ENCODE results near the gene FAM13A.
"Not testable (repeated sequence)": the region's sequence is repeated elsewhere in the genome, so short reads cannot be mapped to it uniquely, and the experiment has no call there.

Gene FAM13A

DNA sequence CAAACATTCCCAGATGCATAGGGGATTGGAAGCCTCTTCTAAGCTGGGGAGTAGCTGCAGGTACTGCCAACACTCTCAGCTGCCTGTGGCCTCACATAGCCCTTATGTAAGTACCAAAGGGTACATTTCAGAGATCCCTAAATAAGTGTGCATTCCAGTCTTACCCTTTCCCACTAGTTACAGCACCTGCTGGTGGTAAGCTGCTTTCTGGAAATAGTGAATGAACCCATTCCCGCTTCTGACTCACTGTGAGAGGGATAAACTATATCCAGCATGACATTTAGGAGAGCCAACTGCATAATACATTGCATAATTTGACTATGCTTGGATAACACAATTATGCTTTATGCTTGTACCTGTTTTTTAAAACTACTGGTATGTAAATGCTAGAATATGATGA, 149.0 kb downstream of the FAM13A start:
- no peaks in the 10 kb centered on the region for H3F3A ChIP-seq (ENCODE audit: insufficient read depth)
- no peaks in the 10 kb centered on the region for H3K79me2 ChIP-seq (ENCODE audit: insufficient read depth, low read length)
- H3K9ac ChIP-seq (ENCODE audit: low read length): no peak overlapping the region
- no peaks in the 10 kb centered on the region for H3K9me3 ChIP-seq (ENCODE audit: insufficient read depth, low read length)
- no peaks in the 10 kb centered on the region for H3K27me3 ChIP-seq (ENCODE audit: low read length)
- no peaks in the 10 kb centered on the region for H4K20me1 ChIP-seq (ENCODE audit: low read depth, low read length)
- no peaks in the 10 kb centered on the region for H3K36me3 ChIP-seq (ENCODE audit: low read length)
- no peaks in the 10 kb centered on the region for H3K9me2 ChIP-seq (replicated peaks; ENCODE audit: insufficient read depth, low read length)
- H3K4me2 ChIP-seq (ENCODE audit: low read depth, low read length, poor library complexity, severe bottlenecking): no peak overlapping the region
- TF ChIP-seq EZH2phosphoT487 (conservative IDR thresholded peaks at IDR 0.05; ENCODE audit: low read length): no peak
- TF ChIP-seq, protein P1, sequence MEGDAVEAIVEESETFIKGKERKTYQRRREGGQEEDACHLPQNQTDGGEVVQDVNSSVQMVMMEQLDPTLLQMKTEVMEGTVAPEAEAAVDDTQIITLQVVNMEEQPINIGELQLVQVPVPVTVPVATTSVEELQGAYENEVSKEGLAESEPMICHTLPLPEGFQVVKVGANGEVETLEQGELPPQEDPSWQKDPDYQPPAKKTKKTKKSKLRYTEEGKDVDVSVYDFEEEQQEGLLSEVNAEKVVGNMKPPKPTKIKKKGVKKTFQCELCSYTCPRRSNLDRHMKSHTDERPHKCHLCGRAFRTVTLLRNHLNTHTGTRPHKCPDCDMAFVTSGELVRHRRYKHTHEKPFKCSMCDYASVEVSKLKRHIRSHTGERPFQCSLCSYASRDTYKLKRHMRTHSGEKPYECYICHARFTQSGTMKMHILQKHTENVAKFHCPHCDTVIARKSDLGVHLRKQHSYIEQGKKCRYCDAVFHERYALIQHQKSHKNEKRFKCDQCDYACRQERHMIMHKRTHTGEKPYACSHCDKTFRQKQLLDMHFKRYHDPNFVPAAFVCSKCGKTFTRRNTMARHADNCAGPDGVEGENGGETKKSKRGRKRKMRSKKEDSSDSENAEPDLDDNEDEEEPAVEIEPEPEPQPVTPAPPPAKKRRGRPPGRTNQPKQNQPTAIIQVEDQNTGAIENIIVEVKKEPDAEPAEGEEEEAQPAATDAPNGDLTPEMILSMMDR (IDR thresholded peaks at IDR 0.05; ENCODE audit: insufficient read depth, low read length, poor library complexity, severe bottlenecking): no peak
- no peak overlapping the region for H3K4me3 ChIP-seq (ENCODE audit: insufficient read depth, low read length, poor library complexity, severe bottlenecking)
- no peak overlapping the region for H3K27ac ChIP-seq (ENCODE audit: low read depth, low read length)
- H2AFZ ChIP-seq (ENCODE audit: low read depth, low read length, severe bottlenecking): no peak overlapping the region

DNA sequence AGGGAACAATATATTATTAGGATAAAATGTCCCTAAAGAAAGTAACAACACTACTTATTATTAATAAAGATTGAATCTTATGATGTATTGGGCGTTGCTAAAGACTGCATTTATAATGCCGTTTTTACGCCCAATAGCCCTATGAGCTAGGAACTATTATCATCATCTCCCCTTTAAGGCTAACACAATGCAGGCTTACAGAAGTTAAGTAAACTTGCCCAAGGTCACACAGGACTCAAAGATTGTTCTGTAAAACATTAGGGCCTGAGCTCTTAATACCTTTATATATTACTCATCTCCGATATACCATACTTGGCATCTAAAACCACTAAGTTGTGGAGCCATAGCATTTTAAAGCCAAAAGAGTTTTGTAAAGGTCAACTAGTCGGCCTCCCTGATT, 149.5 kb downstream of the FAM13A start:
- no peak overlapping the region for H3K4me3 ChIP-seq (ENCODE audit: insufficient read depth, low read length, poor library complexity, severe bottlenecking)
- no peak for TF ChIP-seq EZH2phosphoT487 (conservative IDR thresholded peaks at IDR 0.05; ENCODE audit: low read length)
- TF ChIP-seq, protein P1 (IDR thresholded peaks at IDR 0.05; ENCODE audit: insufficient read depth, low read length, poor library complexity, severe bottlenecking): no peak

DNA sequence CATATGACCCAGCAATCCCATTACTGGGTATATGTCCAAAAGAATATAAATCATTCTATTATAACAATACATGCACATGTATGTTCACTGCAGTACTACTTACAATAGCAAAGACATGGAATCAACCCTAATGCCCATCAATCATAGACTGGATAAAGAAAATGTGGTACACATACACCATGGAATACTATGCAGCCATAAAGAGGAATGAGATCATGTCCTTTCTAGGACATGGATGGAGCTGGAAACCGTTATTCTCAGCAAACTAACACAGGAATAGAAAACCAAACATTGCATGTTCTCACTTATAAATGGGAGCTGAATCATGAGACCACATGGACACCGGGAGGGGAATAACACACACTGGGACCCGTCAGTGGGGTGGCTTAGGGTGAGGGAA, 152.7 kb downstream of the FAM13A start:
- not testable (repeated sequence) for H3K4me3 ChIP-seq (ENCODE audit: insufficient read depth, low read length, poor library complexity, severe bottlenecking); H3K36me3 ChIP-seq (ENCODE audit: low read length); H3K9ac ChIP-seq (ENCODE audit: low read length); H3K27ac ChIP-seq (ENCODE audit: low read depth, low read length); H3K9me2 ChIP-seq (replicated peaks; ENCODE audit: insufficient read depth, low read length); H2AFZ ChIP-seq (ENCODE audit: low read depth, low read length, severe bottlenecking); H3F3A ChIP-seq (ENCODE audit: insufficient read depth); H3K27me3 ChIP-seq (ENCODE audit: low read length); H3K4me2 ChIP-seq (ENCODE audit: low read depth, low read length, poor library complexity, severe bottlenecking); H3K79me2 ChIP-seq (ENCODE audit: insufficient read depth, low read length); H4K20me1 ChIP-seq (ENCODE audit: low read depth, low read length); H3K9me3 ChIP-seq (ENCODE audit: insufficient read depth, low read length)

More for the DNA sequence above, 149.5 kb downstream of the FAM13A start:
- Histone ChIP-seq H3K36me3 (ENCODE audit: low read length) (no peaks in the 10 kb centered on the region), H3K9ac (ENCODE audit: low read length) (no peak overlapping the region), H3F3A (ENCODE audit: insufficient read depth) (no peaks in the 10 kb centered on the region), H3K27ac (ENCODE audit: low read depth, low read length) (no peak overlapping the region), H3K27me3 (ENCODE audit: low read length) (no peaks in the 10 kb centered on the region), H3K79me2 (ENCODE audit: insufficient read depth, low read length) (no peaks in the 10 kb centered on the region), H3K4me2 (ENCODE audit: low read depth, low read length, poor library complexity, severe bottlenecking) (no peak overlapping the region), H3K9me2 (replicated peaks; ENCODE audit: insufficient read depth, low read length) (no peaks in the 10 kb centered on the region), H2AFZ (ENCODE audit: low read depth, low read length, severe bottlenecking) (no peak overlapping the region), H3K9me3 (ENCODE audit: insufficient read depth, low read length) (no peaks in the 10 kb centered on the region), H4K20me1 (ENCODE audit: low read depth, low read length) (no peaks in the 10 kb centered on the region)

DNA sequence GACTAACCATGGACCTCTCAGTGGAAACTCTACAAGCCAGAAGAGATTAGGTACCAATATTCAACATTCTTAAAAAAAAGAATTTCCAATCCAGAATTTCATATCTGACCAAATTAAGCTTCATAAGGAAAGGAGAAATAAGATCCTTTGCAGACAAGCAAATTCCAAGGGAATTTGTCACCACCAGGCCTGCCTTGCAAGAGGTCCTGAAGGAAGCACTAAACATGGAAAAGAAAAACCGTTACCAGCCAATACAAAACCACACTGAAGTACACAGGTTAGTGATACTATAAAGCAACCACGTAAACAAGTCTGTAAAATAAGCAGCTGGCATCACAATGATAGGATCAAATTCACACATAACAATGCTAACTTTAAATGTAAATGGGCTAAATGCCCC, 156.6 kb downstream of the FAM13A start:
- Histone ChIP-seq H3K27me3 (ENCODE audit: low read length) (no peaks in the 10 kb centered on the region), H3K4me2 (ENCODE audit: low read depth, low read length, poor library complexity, severe bottlenecking) (no peak overlapping the region), H3F3A (ENCODE audit: insufficient read depth) (no peaks in the 10 kb centered on the region), H3K27ac (ENCODE audit: low read depth, low read length) (no peak overlapping the region), H3K36me3 (ENCODE audit: low read length) (no peaks in the 10 kb centered on the region), H4K20me1 (ENCODE audit: low read depth, low read length) (no peaks in the 10 kb centered on the region), H3K79me2 (ENCODE audit: insufficient read depth, low read length) (no peaks in the 10 kb centered on the region), H3K4me3 (ENCODE audit: insufficient read depth, low read length, poor library complexity, severe bottlenecking) (no peak overlapping the region), H2AFZ (ENCODE audit: low read depth, low read length, severe bottlenecking) (no peak overlapping the region), H3K9ac (ENCODE audit: low read length) (no peak overlapping the region), H3K9me2 (replicated peaks; ENCODE audit: insufficient read depth, low read length) (no peaks in the 10 kb centered on the region), H3K9me3 (ENCODE audit: insufficient read depth, low read length) (no peaks in the 10 kb centered on the region)
- no peak for TF ChIP-seq EZH2phosphoT487 (conservative IDR thresholded peaks at IDR 0.05; ENCODE audit: low read length)
- TF ChIP-seq, protein P1 (IDR thresholded peaks at IDR 0.05; ENCODE audit: insufficient read depth, low read length, poor library complexity, severe bottlenecking): no peak
